GM12875 (cell line): Measurements from ENCODE around the gene HSP90AB1.
A peak's percentile ranks its signal among the peaks of the same experiment; 100 is the strongest.

Source experiments
- H3K4me3 ChIP-seq: one replicate; pipeline ENCODE4 v1.5.1; 2011; ENCODE audit warnings: low read depth, low read length, control low read depth
- CTCF ChIP-seq: IDR thresholded peaks from 2 replicates; pipeline ENCODE4 v1.5.1; 2011; ENCODE audit warnings: low read depth, mild to moderate bottlenecking, control low read depth, inconsistent platforms, low read length, moderate library complexity, borderline replicate concordance; ENCODE audit not compliant: insufficient read depth

The HSP90AB1 gene

GRCh38 chr6:44237813-44238433, 9.0 kb upstream of the HSP90AB1 start:
- peak; percentile 98 for TF ChIP-seq CTCF
- peak overlapping the region; percentile 38 for H3K4me3 ChIP-seq

- no peak overlapping the region for H3K4me3 ChIP-seq
- TF ChIP-seq CTCF: no peak
Measured at GRCh38 chr6:44238687-44239350, 8.1 kb upstream of the HSP90AB1 start.

- TF ChIP-seq CTCF: no peak
Measured at GRCh38 chr6:44243345-44243744, 3.6 kb upstream of the HSP90AB1 start.

GRCh38 chr6:44245391-44245911, 1.4 kb upstream of the HSP90AB1 start:
- peak overlapping the region; percentile 57 for H3K4me3 ChIP-seq
- TF ChIP-seq CTCF: no peak

More at GRCh38 chr6:44243345-44243744, 3.6 kb upstream of the HSP90AB1 start:
- no peak overlapping the region for H3K4me3 ChIP-seq

- H3K4me3 ChIP-seq: peak overlapping the region; percentile 57
- TF ChIP-seq CTCF: peak; percentile 21; the same call in 1 of the 2 replicates
Measured at GRCh38 chr6:44245912-44246662, 814 bp upstream of the HSP90AB1 start.

GRCh38 chr6:44247338-44248302, 719 bp downstream of the HSP90AB1 start:
- TF ChIP-seq CTCF: no peak
- peak overlapping the region; percentile 66 for H3K4me3 ChIP-seq
